GM19035 (cell line): ENCODE measurements around the gene SIPA1.

Experiments used
- ATAC-seq: cut with Tn5 transposase; IDR thresholded peaks from one replicate; pipeline ENCODE4 v1.9.1; 2021; ENCODE audit not compliant: unreplicated experiment

SIPA1 gene

GRCh38 chr11:65607614-65608426, 30.1 kb upstream of the SIPA1 start:
- ATAC-seq, result no peak

DNA sequence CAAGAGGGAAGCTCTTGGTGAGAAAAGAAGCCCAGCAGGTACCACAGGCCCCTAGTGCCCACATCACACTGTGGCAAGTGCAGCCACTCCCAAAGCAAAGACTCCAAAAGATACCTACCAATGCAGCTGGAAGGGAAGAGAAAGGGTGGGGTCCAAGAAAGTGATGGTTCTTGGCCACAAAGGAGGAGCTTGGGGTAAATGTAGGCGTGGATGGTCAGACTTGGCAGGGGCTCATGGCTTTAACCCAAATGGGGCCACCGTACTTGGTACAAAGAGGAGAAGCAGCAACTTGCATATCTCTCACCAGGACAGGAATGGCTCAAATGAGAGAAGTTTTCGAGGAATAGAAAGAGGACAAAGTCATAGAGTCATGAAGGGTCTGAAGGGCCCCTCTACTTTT, 28.7 kb upstream of the SIPA1 start:
- ATAC-seq, result no peak

DNA sequence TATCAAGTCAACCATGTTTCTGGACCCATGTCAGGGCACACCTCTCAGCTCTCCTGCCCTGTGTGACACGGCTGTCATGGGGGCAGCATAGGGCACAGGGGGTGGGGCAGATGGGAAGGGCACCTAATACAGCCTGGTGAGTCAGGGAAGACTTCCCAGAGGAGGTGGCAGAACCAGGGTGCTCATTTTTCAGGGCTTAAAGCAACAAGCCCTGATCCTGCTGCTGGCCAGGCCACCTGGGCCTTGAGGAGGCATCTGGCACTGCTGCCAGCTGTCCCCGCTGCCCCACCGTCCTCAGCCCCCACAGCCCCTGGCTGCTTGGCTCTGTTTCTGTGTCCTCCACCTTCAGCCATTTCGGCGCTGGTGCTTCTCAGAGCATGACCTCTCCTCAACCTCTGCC, 28.2 kb upstream of the SIPA1 start:
- ATAC-seq, result no peak

- ATAC-seq, result no peak
These were observed 27.5 kb upstream of the SIPA1 start for GRCh38 chr11:65610404-65610803.

DNA sequence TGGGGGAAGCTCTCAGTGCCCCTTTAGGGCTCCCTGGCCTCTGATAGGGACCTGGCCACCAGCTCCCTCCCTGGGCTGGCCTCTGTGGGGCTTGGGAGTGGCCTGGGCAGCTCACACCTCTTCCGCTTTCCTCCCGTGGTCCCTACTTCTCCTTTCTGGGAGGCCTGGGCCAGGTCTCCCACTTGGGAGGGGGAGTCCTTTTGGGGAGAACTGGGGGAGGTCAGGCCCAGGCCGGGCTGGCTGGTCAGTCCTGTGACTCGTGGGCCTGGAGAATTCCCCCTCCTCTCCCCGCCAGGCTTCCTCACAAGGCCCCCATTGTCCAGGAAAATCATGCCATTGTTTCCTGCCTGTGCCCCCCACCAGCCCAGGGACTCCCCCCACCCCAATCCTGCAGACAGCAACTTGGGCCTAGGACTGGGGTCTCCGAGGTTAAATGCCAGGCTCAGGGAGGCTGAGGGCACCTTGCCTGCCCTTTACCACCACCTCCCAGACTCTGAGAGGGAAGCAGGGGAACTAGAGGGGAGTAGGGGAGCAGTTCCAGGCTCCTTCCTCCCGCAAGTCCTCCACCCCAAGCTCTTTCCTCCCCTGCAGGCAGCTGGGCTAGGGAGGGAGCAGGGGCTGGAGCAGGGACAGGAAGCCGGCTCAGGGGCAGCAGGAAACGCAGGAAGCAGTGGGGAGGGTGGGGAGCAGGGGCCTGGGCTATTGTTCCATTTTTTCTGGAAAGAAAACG, 26.7 kb upstream of the SIPA1 start:
- no peak for ATAC-seq

DNA sequence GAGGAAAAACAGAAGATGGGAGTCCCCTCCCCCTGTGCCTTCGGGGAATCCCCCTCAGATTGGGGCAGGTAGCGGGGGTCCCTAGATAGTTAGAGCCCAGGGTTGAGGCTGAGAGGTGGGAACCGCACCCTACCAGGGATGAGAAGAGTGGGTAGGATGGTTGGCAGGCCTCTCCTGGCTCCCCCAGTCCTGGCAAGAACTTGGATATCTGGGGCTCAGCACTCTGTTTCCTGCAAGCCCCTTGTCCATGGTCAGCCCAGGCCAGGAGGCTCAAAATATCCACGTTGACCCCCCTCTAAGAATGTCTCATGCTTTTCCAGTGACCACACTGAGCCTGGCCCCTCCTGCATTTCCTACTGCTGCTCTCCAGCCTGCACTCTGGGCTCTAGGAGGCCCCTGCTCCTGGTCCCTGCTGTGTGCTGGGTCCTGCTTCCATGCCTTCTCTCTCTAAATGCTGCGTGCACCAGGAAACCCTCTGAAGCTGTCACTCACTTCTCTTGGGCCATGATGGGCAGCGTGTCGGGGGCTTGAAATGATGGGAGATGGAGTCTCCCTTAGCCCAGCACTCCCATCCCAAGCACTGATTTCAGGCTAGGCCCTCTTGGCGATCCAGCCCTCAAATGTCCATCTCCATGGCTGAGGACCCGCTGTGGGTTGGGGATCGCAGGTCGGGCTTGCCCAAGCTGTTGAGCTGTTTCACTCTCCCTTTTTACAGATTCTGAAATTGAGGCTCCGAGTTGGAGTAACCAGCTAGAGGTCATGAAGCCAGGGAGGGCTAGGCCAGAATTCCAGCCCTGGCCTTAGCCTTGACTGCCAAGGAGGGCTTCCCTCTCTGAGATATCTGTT, 25.9 kb upstream of the SIPA1 start:
- no peak for ATAC-seq

GRCh38 chr11:65612691-65613090, 25.2 kb upstream of the SIPA1 start:
- no peak for ATAC-seq

- no peak for ATAC-seq
These were observed 24.6 kb upstream of the SIPA1 start for GRCh38 chr11:65613091-65613928.

GRCh38 chr11:65615229-65615949, 22.5 kb upstream of the SIPA1 start, which contains the start of gene PCNX3:
PCNX3 (plus strand) TSS chr11:65615776; CDS start chr11:65616312, 536 bp downstream.
- peak; percentile 86 for ATAC-seq

- ATAC-seq, result no peak
These were observed 21.8 kb upstream of the SIPA1 start for GRCh38 chr11:65615950-65616574.

- no peak for ATAC-seq
These were observed 21.3 kb upstream of the SIPA1 start for GRCh38 chr11:65616575-65617001.

DNA sequence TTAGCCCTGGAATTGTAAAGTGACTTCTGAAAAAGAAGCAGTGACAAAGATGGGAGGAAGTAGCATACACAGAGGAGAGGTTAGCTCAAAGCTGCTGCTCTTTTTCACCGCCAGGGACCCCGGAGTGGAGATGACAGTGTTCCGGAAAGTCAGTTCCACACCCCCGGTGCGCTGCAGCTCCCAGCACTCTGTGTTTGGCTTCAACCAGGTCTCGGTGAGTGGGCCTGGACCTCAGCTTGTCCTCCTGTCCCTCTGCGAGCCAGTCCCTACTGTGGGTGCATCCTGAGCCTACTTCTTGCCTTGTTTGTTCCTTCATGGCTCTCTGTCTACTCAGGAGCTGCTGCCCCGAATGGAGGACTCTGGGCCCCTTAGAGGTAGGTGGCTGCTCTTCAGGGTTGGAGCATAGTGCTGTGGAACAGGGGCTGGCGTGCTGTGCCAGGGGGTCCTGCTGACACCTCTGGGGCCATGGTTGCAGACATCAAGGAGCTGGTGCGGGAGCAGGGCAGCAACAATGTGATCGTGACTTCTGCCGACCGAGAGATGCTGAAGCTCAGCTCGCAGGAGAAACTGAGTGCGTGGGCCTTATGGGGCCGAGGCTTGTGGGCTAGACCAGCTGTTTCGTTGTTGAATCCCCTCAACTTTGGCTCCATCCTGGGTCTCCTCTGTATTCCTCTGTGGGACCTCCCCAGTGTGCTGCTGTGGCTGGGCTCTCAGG, 20.6 kb upstream of the SIPA1 start:
- no peak for ATAC-seq

DNA sequence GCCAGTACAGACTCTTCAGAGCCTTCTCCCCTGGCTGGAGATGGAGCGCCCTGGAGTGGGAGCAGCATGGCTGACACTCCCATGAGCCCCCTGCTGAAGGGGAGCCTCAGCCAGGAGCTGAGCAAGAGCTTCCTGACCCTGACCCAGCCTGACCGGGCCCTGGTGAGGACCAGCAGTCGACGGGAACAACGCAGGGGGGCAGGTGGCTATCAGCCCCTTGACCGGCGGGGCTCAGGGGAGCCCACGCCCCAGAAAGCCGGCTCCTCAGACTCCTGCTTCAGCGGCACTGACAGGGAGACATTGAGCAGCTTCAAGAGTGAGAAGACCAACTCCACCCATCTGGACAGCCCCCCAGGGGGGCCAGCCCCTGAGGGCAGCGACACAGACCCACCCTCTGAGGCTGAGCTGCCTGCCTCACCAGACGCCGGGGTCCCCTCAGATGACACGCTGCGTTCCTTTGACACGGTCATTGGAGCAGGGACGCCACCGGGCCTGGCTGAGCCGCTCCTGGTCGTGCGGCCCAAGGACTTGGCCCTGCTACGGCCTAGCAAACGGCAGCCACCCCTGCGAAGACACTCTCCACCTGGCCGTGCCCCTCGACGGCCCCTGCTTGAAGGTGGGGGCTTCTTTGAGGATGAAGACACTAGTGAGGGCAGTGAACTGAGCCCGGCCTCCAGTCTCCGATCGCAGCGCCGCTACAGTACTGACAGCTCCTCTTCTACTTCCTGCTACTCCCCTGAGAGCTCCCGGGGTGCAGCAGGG, 19.7 kb upstream of the SIPA1 start:
- no peak for ATAC-seq

DNA sequence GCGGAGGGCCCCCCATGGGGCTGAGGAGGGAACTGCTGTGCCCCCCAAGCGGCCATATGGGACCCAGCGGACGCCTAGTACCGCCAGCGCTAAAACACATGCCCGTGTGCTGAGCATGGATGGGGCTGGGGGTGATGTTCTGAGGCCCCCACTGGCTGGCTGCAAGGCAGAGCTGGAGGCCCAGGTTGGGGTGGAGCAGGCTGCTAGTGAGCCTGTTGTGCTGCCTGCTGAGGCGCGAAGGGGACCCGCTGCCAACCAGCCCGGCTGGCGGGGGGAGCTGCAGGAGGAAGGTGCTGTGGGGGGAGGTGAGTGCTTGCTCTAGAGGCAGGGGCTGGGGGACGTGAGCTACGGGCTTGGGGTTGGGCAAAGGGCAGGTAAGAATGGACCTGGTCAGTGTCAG, 19.1 kb upstream of the SIPA1 start:
- no peak for ATAC-seq

DNA sequence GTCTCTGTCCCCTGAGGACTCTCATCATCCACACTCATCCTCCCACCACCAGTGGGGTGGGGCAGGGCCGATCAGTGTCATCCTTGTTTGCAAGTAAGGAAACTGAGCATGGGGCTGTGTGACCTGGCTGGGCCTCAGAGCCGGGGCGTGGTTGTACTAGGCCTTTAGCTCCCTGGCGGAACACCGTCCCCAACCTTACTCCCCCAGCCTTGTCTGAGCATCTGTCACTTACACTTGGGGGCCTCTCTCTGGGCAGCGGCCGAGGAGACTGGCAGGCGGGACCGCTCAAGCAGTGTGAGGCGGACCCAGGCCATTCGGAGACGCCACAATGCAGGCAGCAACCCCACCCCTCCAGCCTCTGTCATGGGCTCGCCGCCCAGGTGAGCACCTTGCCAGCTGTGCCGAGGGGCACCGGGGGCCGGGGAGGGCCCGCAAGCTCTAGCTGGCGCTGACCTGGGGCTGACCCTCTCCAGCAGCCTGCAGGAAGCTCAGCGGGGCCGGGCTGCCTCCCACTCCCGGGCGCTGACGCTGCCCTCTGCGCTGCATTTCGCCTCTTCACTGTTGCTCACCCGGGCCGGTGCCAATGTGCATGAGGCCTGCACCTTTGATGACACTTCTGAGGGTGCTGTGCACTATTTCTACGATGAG, 18.5 kb upstream of the SIPA1 start:
- ATAC-seq, result no peak

DNA sequence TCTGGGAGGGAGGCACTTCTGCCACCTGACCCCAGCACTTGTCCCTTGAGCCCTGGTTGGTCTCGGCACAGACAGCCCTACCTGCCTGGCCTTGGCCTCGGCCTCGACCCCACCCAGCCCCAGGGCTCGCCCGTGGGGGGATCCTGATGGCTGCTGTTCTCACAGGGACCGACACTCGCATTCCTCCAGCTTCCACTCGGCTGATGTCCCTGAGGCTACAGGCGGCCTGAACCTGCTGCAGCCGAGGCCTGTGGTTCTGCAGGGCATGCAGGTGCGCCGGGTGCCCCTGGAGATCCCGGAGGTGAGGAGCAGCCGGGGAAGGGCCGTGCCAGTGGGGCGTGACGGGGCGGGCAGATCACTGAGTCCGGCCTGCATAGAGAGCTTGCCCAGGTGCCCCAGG, 17.2 kb upstream of the SIPA1 start:
- no peak for ATAC-seq

- no peak for ATAC-seq
These were observed 16.4 kb upstream of the SIPA1 start for GRCh38 chr11:65621460-65621859.

DNA sequence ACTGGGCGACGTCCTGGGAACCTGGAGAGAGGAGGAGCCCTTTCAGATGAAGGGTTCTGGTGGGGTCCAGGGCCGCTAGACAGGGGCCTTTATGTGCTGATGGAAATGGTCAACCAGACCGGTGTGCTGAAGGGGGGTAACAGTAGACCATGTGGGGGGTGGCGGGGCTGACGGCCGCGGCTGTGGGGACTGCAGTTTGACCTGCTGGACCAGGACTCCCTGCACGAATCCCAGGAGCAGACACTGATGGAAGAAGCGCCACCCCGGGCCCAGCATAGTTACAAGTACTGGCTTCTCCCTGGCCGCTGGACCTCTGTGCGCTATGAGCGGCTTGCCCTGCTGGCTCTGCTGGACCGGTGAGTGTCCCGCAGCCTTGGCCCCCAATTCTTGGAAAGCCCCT, 15.9 kb upstream of the SIPA1 start:
- ATAC-seq, result no peak
